ENCODE results near the gene MRPS9.

- no peak for TF ChIP-seq CTCF (conservative IDR thresholded peaks at IDR 0.05; ENCODE audit: low read depth, low read length)
- no peak for TF ChIP-seq EZH2 (IDR thresholded peaks at IDR 0.05; ENCODE audit: borderline replicate concordance, low read depth, low read length, poor library complexity, severe bottlenecking)
These were observed 78.5 kb downstream of the MRPS9 start for GRCh38 chr2:105116348-105116747.

All from A673 (cell line).